D341Med (cell line): ENCODE measurements around the gene STS.

Source experiments
- DNase-seq: peaks from one replicate; pipeline ENCODE4 v3.0.0; 2012; ENCODE audit warnings: low spot score

Gene STS, protein sequence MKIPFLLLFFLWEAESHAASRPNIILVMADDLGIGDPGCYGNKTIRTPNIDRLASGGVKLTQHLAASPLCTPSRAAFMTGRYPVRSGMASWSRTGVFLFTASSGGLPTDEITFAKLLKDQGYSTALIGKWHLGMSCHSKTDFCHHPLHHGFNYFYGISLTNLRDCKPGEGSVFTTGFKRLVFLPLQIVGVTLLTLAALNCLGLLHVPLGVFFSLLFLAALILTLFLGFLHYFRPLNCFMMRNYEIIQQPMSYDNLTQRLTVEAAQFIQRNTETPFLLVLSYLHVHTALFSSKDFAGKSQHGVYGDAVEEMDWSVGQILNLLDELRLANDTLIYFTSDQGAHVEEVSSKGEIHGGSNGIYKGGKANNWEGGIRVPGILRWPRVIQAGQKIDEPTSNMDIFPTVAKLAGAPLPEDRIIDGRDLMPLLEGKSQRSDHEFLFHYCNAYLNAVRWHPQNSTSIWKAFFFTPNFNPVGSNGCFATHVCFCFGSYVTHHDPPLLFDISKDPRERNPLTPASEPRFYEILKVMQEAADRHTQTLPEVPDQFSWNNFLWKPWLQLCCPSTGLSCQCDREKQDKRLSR

DNA sequence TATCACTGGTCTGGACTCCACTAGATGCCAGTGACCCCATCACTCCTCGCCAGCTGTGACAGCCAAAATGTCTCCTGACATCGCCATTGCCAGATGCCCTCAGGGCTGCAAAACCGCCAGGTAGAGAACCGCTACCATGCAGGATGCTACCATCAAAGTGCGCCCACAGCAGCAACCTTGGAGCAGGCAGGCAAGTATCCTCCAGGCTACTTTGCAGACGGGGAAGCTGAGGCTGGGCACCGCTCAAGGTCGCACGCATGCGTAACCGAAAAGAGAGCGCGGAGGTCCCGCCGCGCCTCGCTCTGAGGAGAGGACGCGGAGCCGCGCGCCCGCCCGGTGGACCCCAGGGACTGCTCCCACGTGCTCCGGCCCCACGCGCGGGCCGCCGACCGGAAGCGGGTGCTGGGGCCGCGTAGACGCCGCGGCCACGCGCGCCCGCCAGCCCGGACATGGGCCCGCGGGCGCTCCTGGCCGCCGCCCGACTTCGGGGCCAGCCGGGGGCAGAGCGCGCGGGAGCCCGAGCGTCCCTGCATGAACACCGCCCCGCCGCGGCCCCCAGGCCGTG, at the start of gene STS:
Gene STS, plus strand, starts transcription at position 300 of the 565 bp plus-strand sequence. CDS start 105,488 bp downstream, outside the sequence.
- DNase-seq = peak; percentile 74

DNA sequence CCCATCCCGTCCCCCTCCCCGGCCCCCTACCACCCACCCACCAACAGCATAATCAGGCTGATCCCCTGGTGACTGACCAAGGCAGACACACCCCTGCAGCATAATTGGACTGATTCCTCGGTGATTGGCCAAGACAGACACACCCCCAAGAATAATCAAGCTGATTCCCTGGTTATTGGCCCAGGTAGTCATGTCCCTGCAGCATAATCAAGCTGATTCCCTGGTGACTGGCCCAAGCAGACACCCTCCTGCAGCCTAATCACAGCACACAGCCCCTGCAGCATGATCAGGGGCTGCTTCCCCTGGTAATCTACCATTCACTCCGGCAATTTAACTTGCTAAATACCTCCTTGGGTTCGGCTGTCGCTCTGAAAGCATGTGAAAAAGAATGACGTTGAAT, 47.5 kb upstream of the STS start:
- DNase-seq = no peak

DNA sequence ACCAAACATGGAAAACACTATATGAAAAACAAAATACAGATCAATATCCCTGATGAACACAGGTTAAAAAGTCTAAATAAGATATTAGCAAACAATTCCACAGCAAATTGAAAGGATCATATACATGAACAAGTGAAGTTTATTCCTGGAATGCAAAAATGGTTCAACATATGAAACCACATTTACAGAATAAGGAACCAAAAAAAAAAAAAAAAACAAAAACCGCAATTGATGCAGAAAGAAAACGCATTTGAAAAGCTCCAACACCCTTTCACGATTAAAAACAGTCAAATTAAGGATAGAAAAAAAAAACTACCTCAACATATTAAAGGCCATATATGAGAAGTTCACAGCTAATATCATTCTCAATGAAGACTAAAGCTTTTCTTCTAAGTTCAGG, 45.4 kb upstream of the STS start:
- DNase-seq = no peak

DNA sequence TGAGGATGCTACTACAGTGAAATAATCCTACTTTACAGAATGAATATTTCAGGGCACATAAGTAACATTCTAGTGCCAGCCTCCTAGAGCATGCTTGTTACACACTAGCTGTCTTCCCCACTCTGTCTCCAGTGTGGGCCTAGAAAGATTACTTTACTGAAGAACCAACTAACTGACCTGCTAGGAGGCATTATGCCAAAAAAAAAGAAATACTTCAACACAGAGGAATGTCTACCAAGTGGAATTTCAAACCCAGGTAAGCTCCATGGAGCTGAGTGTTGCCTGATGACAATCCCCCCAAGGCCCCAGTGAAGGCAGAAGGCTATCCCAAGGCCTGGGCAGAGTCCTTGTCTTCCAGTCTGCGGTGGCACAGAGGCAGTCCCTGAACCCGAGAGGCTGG, 40.9 kb upstream of the STS start:
- no peak for DNase-seq

DNA sequence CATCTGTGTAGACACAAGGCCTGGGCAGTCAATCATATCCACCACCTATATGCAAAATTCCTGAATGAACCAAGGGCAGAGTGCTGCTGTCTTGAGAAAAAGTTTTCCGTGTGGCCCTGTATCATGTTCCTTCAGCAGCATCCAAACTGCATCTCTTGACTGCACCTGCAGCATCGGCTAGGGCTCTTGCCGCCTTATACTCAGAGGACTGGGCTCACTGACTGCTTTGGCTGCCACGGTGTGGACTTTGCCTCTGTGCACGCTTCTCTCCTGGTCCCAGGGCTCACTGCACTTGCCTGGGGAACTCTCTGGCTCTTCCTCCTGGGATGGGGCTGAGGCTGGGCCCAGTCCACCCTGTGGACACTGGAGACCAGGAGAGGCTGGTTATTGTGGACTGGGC, 39.5 kb upstream of the STS start:
- no peak for DNase-seq

DNA sequence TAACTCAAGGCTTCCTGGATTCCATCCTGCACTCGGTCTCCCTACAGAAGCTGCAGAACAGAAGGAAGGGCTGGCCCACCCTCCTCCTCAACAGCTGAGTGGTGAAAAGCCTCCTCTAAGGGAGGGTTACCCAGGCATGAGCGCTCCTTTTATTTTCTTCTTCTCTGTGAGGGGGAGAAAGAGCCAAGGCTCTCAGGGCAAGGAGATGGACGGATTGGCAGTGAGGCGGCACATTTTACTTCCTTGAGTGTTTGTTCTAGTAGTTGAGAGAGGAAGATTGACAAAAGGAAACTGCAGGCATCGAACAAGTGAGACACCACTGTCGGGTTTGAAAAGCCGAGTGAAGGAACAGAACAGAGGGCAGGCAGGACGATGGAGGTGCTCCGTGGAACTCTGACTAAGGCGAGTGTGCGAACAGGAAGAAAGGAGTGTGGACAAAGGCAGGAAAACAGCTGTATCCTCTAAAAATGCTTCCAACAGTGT, 38.4 kb upstream of the STS start:
- DNase-seq = no peak

DNA sequence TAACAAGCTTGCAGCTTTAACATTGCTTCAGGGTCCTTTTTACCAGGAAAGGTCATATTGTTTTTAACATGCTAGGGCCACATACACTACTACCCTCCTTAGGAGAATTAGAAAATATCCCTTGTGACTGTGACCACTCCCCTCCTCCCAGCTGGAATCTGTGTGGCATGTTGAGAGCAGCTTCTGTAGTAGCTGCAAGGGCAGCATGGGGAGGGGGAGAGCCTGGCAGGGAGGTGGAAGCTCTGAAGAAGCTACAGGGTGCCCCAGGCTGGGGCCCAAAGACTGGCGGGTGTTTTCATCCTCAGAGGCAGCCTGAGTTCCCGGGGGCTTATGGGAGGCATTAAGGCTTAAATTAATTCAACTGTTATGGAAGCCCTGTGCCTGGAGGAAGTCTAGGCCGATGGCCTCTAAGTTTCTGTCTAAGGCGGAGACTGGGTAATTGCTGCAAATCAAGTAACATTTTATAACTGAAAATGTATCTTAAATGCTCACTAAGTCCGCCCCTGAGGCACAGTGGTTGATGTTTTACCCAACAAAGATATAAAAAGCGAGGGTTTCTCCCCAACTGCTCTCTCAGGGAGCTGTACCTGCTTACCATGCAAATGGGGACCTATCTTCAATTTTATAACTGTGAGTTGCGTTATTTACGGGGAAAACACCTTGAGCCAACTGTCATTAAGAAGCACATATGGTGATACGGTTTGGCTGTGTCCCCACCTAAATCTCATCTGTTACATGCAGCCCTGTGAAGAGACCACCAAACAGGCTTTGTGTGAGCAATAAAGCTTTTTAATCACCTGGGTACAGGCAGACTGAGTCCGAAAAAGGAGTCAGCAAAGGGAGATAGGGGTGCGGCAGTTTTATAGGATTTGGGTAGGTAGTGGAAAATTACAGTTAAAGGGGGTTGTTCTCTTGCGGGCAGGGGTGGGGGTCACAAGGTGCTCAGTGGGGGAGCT, 37.4 kb upstream of the STS start:
- DNase-seq = peak; percentile 38

DNA sequence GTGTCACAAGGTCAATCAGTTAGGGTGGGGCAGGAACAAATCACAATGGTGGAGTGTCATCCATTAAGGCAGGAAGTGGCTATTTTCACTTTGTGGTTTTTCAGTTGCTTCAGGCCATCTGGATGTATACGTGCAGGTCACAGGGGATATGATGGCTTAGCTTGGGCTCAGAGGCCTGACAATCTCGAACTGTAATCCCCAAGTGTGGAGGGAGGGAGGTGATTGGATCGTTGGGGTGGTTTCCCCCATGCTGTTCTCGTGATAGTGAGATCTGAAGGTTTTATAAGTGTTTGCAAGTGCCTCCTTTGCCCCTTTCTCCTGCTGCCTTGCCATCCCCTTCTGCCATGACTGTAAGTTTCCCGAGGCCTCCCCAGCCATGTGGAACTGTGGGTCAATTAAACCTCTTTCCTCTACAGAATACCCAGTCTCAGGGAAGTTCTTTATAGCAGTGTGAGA, 36.7 kb upstream of the STS start:
- no peak for DNase-seq

DNA sequence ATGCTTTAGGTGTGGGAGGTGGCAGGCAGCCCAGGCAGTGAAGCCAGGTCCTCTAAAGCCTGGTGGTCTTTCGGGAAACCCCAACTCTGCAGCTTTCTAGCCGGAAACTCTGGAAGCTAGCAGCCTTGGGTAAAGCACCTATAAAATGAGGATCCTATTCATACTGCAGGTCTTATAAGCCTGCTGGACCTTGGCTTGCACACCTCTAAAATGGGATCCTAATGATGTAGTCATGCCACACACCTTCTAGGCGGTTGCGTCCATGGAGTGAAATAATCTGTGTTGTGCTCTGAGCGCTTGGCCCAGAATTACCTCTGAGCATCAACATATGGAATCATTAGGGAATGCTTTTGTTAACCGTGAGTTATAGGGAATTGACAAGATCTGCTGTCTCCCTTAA, 36.0 kb upstream of the STS start:
- no peak for DNase-seq

DNA sequence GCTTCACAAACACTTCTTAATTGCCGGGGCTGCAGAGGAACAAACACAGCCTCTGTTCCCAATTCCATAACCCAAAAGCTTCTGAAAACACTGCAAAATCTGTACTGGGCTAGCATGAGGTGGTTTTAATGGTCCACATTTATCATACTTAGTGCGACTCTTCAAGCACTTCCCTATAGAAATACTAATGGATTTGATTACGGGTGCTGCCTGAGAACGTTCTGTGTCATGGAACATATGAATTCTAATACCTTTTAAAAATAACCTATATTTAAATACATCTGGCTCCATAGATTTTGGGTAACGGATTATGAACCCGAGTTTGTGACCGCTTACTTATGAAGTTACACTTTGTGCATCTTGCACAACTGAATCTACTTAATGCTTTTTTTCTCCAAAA, 35.4 kb upstream of the STS start:
- DNase-seq = no peak

DNA sequence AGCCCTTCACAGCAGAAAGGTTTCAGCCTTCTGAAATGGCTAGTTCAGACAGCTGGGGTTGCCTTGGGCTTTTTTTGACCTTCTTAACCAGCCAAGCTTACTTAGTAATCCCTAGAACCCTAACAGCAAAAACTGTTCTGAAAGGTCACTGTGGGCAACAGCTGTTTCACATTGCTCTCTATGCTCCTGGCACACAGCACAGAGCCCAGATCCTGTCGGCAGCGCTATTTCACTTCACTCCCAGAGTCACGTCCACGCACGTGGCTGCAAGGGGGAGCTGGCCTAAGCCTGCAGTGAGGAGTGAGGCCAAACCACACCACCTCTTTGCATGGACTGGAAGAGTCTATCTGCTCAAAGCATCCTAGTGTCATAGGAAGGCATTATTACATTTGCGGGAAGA, 32.0 kb upstream of the STS start:
- DNase-seq = no peak

DNA sequence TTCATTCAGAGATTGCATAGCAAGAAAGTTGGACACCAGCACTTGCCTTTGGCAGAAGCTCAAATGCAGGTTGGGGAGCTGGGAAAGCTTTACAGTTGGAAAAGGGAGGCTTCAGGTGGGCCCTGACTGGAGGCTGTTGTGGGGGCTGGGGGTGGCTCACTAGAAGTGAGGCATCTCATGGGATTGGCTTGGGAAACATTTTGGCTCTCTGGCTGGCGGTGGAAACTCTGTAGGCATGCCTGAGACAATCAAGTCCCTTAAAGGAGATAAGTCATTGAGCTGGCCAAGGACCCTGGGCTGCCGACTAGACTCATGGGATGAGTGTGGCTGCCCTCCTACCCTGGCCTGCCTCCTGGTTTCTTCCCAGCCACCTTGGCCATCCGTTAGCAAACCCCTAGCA, 31.4 kb upstream of the STS start:
- no peak for DNase-seq

DNA sequence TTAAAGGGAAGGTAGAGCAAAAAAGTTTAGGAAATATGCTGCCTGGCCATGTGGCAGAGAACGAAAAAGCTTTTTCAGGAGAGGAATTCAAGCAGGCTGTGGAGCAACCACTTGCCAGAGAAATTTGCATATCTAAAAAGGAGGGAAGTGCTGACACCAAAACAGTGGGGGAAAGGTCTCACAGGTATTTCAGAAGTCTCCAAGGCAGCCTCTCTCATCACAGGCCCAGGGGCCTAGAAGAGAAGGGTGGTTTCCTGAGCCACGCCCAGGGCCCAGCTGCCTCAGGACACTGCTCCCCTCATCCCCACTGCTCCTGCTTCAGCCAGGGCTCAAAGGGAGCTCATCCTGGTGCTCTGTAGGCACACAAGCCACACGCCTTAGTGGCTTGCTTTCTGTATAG, 29.9 kb upstream of the STS start:
- no peak for DNase-seq

DNA sequence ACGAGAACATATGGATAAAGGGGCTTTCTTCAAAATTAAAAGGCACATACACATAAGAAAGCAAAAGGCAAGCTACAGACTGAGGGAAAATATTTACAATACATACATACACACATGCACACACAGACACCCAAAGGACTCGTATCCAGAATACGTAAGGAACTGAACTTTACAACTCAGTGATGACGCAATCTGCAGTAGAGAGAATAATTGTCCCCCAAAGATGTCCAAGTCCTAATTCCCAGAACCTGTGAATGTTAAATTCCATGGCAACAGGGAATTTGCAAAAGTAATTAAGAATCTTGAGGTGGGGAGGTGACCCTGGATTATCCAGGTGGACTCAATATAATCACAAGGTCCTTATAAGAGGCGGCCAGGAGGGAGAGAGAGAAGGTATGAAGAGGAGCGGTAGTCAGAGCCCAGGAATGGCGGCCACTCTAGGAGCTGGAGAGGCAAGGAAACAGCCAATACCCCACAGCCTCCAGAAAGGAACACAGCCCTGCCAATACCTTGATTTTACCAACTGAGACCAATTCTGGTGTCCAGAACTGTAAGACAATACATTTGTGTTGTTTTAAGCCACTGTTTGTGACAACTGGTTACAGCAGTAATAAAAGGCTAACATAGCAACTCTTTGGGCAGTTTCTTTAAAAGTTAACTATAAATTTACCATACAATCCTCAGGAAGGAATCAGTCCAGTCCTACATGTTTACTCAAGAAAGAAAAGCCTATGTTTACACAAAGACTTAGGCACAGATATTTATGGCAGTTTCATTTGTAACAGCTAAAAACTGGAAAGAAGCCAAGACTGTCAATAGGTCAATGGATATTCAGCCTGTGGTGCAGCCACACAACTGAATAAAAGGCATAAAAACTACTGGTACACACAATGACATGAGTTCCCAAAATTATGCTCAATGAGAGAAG, 27.3 kb upstream of the STS start:
- no peak for DNase-seq

DNA sequence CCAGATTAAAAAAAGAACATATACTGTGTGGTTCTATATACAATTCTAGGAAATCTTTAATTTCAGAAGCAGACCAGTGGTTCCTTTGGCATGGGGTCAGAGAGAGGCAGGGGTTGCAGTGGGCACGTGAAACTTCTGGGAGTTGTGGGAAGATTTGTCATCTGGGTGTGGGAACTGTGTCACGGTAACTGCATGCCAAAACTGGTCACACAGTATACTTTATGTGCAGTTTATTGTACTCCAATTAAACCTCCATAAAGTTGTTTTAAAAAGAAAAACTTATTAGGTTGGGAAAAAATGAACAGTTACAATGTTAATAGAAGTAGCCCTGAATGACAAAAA, 26.7 kb upstream of the STS start:
- DNase-seq = no peak

DNA sequence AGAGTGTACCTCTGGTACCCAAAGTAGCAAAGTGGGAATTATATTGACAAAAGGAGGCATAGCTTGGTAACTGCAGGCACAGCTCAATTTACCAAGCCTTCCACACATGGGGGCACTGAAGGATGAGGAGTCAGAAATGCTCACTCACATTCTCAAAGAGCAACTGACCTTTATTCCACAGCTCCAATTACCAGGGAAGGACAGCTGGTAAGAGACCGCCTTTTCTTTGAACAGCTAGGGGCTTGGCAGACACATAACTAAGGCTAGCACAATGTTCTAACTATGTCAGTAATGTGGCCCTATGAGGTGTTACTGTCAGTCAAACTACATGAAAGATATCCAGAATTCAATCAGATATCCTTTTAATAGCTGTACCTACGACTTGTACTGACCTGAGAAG, 20.5 kb upstream of the STS start:
- DNase-seq = no peak

DNA sequence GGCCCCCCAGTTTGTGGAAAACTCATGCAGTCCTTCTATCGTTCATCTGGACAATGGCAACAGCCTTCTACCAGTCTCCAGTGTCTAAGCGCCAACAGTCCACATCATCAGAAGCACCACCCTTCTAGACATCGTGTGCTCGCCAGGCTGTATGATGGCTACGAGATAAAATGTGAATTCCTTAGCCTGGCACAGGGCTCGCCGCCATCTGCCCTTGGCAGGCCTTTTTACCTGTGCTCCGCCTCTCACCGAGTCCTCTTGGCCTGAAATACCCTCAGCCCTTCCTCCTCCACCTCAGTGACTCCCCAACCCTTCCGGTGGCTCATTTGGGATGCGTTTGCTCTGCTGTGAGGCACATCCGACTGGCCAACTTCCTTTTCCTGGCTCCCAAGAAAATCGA, 15.9 kb upstream of the STS start:
- DNase-seq = no peak

DNA sequence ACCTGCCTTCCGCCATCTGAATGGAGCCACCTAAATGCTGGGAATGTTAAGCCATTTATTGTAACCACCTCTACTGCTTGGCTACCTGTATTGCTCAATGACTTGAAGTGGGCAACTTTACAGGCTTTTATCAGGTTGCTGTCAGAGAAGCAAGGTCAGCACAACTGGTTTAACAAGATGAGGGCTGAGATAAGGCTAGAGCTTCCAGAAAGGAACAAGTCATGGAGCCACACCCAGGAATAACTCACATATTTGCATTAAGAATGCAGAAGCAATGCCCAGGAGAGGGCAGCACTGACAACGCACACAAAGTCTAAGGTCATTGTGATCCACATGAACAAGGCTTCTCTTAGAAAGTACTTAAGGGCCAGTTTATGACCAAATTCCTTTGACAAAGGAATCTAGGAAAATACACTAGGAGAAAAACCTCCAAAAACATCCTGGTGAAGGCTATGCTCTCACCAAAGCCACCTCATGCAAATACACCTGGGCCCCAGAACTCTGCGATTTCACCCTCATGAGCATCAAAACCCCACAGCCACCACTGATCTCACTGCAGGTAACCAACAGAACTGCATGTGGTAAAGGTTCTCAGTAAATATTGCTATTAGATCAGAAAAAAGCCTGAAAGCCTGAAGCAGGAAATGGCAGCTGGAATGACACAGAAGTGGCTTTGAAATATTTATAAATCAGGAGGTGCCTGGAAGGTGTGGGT, 15.0 kb upstream of the STS start:
- no peak for DNase-seq

DNA sequence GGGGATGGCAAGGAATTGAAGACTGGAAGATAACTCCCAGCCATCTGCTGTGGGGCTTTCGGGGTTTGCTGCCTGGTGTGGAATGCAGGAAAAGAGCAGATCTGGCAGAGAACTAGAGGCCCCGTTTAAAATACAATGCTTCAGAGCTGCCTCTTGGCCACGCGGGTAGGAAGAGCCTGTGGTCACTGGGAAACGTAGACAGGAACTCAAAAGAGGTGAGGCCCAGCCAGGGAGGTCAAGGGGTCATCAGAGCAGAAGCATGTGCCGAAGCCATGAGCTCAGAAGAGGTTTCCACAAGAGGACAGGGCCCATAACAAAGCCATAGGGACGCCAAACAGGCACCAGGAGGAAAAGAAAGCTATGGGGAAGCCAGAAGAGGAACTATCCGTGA, 14.5 kb upstream of the STS start:
- no peak for DNase-seq

DNA sequence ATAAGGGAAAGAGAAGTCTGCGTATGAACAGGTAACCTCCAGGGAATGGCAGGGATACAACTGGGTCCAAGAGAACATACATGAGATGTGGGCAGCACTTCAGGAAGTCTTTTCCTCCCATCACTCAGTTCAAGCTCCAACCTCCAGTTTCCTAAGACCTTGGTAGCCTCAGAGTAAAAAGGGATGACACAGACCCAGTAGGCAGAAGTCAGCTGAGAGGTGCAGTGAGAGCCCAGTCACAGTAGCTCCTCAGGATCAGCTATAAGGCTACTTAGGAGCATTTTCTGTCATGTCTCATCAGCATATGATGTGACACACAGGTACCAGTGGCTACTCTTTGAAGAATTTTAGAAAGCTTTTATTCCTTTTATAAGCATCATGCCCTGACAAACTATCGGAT, 12.5 kb upstream of the STS start:
- no peak for DNase-seq
